Measurements from ENCODE around the gene FBLL1. TPM values are rescaled to one million over a fixed set of nuclear protein-coding genes. Genes with fewer than 3 reads are reported as not detected.

FBLL1 gene
- total RNA-seq, 1 experiment from 2014 or later: 0.07 TPM

DNA sequence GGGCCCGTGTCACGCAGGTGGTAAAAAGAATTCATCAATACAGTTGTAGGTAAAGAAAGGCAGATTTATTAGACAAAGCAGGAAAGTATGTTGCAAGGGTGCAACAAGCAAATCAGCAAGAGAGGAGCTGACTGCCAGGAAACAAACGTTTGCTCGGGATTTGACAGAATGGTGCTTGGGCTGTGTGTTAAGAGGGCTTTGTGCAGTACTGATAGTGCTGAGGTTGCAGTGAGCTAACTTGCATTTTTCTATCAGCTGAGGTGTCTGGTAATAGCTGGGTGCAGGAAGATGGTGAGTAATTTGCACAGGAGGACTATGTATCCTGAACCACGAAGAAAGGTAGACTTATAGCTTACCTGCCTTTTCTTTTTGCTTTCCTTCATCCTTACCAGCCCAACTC, 46.7 kb upstream of the FBLL1 start:
- no peak for ATAC-seq
- ChIA-PET POLR2A (ENCODE audit: unreplicated experiment) (no interaction called here), CTCF (no interaction called here)
- no TSS peak for BruUV-seq (replicated peaks)
- Histone ChIP-seq H3K4me1 (ENCODE audit: insufficient read depth, low read length) (peaks cover 28% of the 10 kb centered on the region), H3K9me2 (replicated peaks; ENCODE audit: low read length) (no peaks in the 10 kb centered on the region), H4K20me1 (ENCODE audit: low read length) (no peaks in the 10 kb centered on the region), H3K27me3 (ENCODE audit: low read length) (no peaks in the 10 kb centered on the region), H3K9me3 (ENCODE audit: low read length) (no peaks in the 10 kb centered on the region), H2AFZ (ENCODE audit: low read length) (no peak overlapping the region), H3F3A (ENCODE audit: low read length, unreplicated experiment) (no peaks in the 10 kb centered on the region), H3K27ac (ENCODE audit: low read length) (no peak overlapping the region), H3K79me2 (ENCODE audit: low read length) (peaks cover 11% of the 10 kb centered on the region), H3K4me2 (ENCODE audit: low read length) (no peak overlapping the region), H3K4me3 (ENCODE audit: low read length) (no peak overlapping the region), H3K36me3 (ENCODE audit: low read depth, low read length) (no peaks in the 10 kb centered on the region), H3K9ac (ENCODE audit: low read length) (no peak overlapping the region)
- no peak for DNase-seq
- intact Hi-C loops (cut with micrococcal nuclease): no loop called here
- TF ChIP-seq EZH2 (IDR thresholded peaks at IDR 0.05; ENCODE audit: low read length, unreplicated experiment): no peak
- TF ChIP-seq, protein P1, sequence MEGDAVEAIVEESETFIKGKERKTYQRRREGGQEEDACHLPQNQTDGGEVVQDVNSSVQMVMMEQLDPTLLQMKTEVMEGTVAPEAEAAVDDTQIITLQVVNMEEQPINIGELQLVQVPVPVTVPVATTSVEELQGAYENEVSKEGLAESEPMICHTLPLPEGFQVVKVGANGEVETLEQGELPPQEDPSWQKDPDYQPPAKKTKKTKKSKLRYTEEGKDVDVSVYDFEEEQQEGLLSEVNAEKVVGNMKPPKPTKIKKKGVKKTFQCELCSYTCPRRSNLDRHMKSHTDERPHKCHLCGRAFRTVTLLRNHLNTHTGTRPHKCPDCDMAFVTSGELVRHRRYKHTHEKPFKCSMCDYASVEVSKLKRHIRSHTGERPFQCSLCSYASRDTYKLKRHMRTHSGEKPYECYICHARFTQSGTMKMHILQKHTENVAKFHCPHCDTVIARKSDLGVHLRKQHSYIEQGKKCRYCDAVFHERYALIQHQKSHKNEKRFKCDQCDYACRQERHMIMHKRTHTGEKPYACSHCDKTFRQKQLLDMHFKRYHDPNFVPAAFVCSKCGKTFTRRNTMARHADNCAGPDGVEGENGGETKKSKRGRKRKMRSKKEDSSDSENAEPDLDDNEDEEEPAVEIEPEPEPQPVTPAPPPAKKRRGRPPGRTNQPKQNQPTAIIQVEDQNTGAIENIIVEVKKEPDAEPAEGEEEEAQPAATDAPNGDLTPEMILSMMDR (conservative IDR thresholded peaks at IDR 0.05; ENCODE audit: low read depth, low read length): no peak
- TF ChIP-seq EZH2phosphoT487 (IDR thresholded peaks at IDR 0.05; ENCODE audit: borderline replicate concordance, low read length): no peak

- no peak for TF ChIP-seq EZH2 (IDR thresholded peaks at IDR 0.05; ENCODE audit: low read length, unreplicated experiment)
- TF ChIP-seq, protein P1 (conservative IDR thresholded peaks at IDR 0.05; ENCODE audit: low read depth, low read length): peak; percentile 81
- intact Hi-C loops (cut with micrococcal nuclease): loop anchor here (2.0 to 5.0 kb wide), 2 partner anchors 166 to 218 kb away; no protein-coding TSS in a partner anchor
- BruUV-seq (replicated peaks): TSS peak; percentile 84
- peak within 1 kb of the TSS; percentile 77 for H2AFZ ChIP-seq (ENCODE audit: low read length)
- ChIA-PET CTCF (interaction anchor here (0.9 kb wide), 1 partner anchor 14 kb away, joined by 3 read pairs; no protein-coding TSS in a partner anchor), POLR2A (ENCODE audit: unreplicated experiment) (interaction anchor here (0.6 kb wide), 1 partner anchor 906 kb away, joined by 4 read pairs; no protein-coding TSS in a partner anchor)
- H3K9me3 ChIP-seq (ENCODE audit: low read length): no peaks in the 10 kb centered on the region
- H3K4me2 ChIP-seq (ENCODE audit: low read length): peak within 1 kb of the TSS; percentile 91
- H3K79me2 ChIP-seq (ENCODE audit: low read length): peaks cover 33% of the 10 kb centered on the region
- H3K4me1 ChIP-seq (ENCODE audit: insufficient read depth, low read length): peaks cover 9% of the 10 kb centered on the region; the same call in 1 of the 2 replicates
- no peaks in the 10 kb centered on the region for H4K20me1 ChIP-seq (ENCODE audit: low read length)
- H3K27me3 ChIP-seq (ENCODE audit: low read length): no peaks in the 10 kb centered on the region
- H3K4me3 ChIP-seq (ENCODE audit: low read length): peak within 1 kb of the TSS; percentile 100
- peak; percentile 94 for ATAC-seq
- H3K27ac ChIP-seq (ENCODE audit: low read length): peak within 1 kb of the TSS; percentile 9; the same call in 1 of the 2 replicates
- H3K36me3 ChIP-seq (ENCODE audit: low read depth, low read length): peaks cover 18% of the 10 kb centered on the region
- no peaks in the 10 kb centered on the region for H3K9me2 ChIP-seq (replicated peaks; ENCODE audit: low read length)
- H3K9ac ChIP-seq (ENCODE audit: low read length): peak within 1 kb of the TSS; percentile 94
- DNase-seq: peak; percentile 89
- no peaks in the 10 kb centered on the region for H3F3A ChIP-seq (ENCODE audit: low read length, unreplicated experiment)
Observed at GRCh38 chr5:168486136-168486879, 42.8 kb upstream of the FBLL1 start, which contains the start of gene RARS1. TSS of gene RARS1 (plus strand) at chr5:168486471. CDS start at chr5:168486499, 28 bp downstream.

DNA sequence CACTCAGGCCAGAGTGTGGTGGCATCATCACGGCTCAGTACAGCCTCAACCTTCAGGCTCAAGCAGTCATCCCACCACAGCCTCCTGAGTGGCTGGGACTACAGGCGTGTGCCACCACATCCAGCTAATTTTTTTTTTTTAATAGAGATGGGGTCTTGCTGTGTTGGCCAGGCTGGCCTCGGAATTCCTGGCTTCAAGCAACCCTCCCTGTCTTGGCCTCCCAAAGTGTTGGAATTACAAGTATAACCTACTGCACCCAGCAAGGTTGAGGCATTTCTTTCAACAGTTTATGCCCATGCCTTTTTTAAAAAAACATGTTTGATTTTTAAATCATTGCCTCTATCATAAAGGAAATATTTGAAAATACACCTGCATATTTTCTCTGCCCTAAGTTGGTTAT, 40.0 kb upstream of the FBLL1 start:
- Histone ChIP-seq H4K20me1 (ENCODE audit: low read length) (no peaks in the 10 kb centered on the region), H3K4me2 (ENCODE audit: low read length) (no peak overlapping the region), H3K4me1 (ENCODE audit: insufficient read depth, low read length) (peaks cover 9% of the 10 kb centered on the region; the same call in 1 of the 2 replicates), H2AFZ (ENCODE audit: low read length) (no peak overlapping the region), H3F3A (ENCODE audit: low read length, unreplicated experiment) (no peaks in the 10 kb centered on the region), H3K4me3 (ENCODE audit: low read length) (no peak overlapping the region), H3K9ac (ENCODE audit: low read length) (no peak overlapping the region), H3K27ac (ENCODE audit: low read length) (no peak overlapping the region), H3K27me3 (ENCODE audit: low read length) (no peaks in the 10 kb centered on the region), H3K9me3 (ENCODE audit: low read length) (no peaks in the 10 kb centered on the region), H3K36me3 (ENCODE audit: low read depth, low read length) (peaks cover 43% of the 10 kb centered on the region), H3K9me2 (replicated peaks; ENCODE audit: low read length) (no peaks in the 10 kb centered on the region), H3K79me2 (ENCODE audit: low read length) (peaks cover 33% of the 10 kb centered on the region)
- DNase-seq: no peak
- no TSS peak for BruUV-seq (replicated peaks)
- ChIA-PET CTCF (no interaction called here), POLR2A (ENCODE audit: unreplicated experiment) (no interaction called here)
- intact Hi-C loops (cut with micrococcal nuclease): loop anchor here (5.0 kb wide), 1 partner anchor 163 kb away; no protein-coding TSS in a partner anchor
- no peak for ATAC-seq
- TF ChIP-seq, protein P1 (conservative IDR thresholded peaks at IDR 0.05; ENCODE audit: low read depth, low read length): no peak
- TF ChIP-seq EZH2 (IDR thresholded peaks at IDR 0.05; ENCODE audit: low read length, unreplicated experiment): no peak
- TF ChIP-seq EZH2phosphoT487 (IDR thresholded peaks at IDR 0.05; ENCODE audit: borderline replicate concordance, low read length): no peak

Measured in PC-3 (cell line).